Astrocyte (in vitro differentiated cells and primary cell): ENCODE measurements around the gene GPR34. TPM values are rescaled to one million over a fixed set of nuclear protein-coding genes. Genes with fewer than 3 reads are reported as not detected.

Experiments used
- DNase-seq: peaks from one replicate; pipeline ENCODE4 v3.0.0-alpha.2; 2010; ENCODE audit warnings: low read depth
- FAIRE-seq: peaks from 2 replicates; lab custom pipeline; 2011; peaks lifted over from hg19 to GRCh38; lab: Jason Lieb, UNC
- H2AFZ ChIP-seq: 2 replicates; pipeline ENCODE4 v1.6.0; 2012; ENCODE audit warnings: low read depth, low read length, inconsistent platforms
- H3K27ac ChIP-seq: 2 replicates; pipeline ENCODE4 v1.5.1; 2011; ENCODE audit warnings: low read depth, low read length, inconsistent platforms
- H3K27me3 ChIP-seq: 2 replicates; pipeline ENCODE4 v1.6.0; 2011; ENCODE audit warnings: low read length, inconsistent platforms; ENCODE audit not compliant: insufficient read depth
- H3K36me3 ChIP-seq: 2 replicates; pipeline ENCODE4 v1.5.1; 2011; ENCODE audit warnings: low read length, inconsistent platforms; ENCODE audit not compliant: insufficient read depth
- H3K4me1 ChIP-seq: 2 replicates; pipeline ENCODE4 v1.5.1; 2011; ENCODE audit warnings: low read length, inconsistent platforms; ENCODE audit not compliant: insufficient read depth
- H3K4me2 ChIP-seq: 2 replicates; pipeline ENCODE4 v1.6.0; 2012; ENCODE audit warnings: low read length, inconsistent platforms
- H3K4me3 ChIP-seq: 2 replicates; pipeline ENCODE4 v1.5.1; 2011; ENCODE audit warnings: low read depth, mild to moderate bottlenecking, low read length, inconsistent platforms; ENCODE audit not compliant: insufficient read depth
- H3K79me2 ChIP-seq: 2 replicates; pipeline ENCODE4 v1.6.0; 2012; ENCODE audit warnings: mild to moderate bottlenecking, low read length, inconsistent platforms; ENCODE audit not compliant: insufficient read depth
- H3K9ac ChIP-seq: 2 replicates; pipeline ENCODE4 v1.6.0; 2012; ENCODE audit warnings: mild to moderate bottlenecking, low read length, inconsistent platforms
- H3K9me3 ChIP-seq: 2 replicates; pipeline ENCODE4 v1.5.1; 2012; ENCODE audit warnings: low read depth, mild to moderate bottlenecking, low read length, inconsistent platforms; ENCODE audit not compliant: insufficient read depth
- H4K20me1 ChIP-seq: 2 replicates; pipeline ENCODE4 v1.6.0; 2012; ENCODE audit warnings: low read length, inconsistent platforms; ENCODE audit not compliant: insufficient read depth
- H3K27ac Mint-ChIP-seq: one replicate; pipeline ENCODE4 v1.8.0; 2021; ENCODE audit warnings: mild to moderate bottlenecking, mixed read lengths; ENCODE audit not compliant: unreplicated experiment
- H3K27me3 Mint-ChIP-seq: one replicate; pipeline ENCODE4 v1.8.0; 2021; ENCODE audit warnings: low read depth, mixed read lengths; ENCODE audit not compliant: unreplicated experiment
- H3K36me3 Mint-ChIP-seq: one replicate; pipeline ENCODE4 v1.8.0; 2021; ENCODE audit warnings: low read depth, mixed read lengths; ENCODE audit not compliant: unreplicated experiment
- H3K4me1 Mint-ChIP-seq: one replicate; pipeline ENCODE4 v1.8.0; 2021; ENCODE audit warnings: low read depth, mixed read lengths; ENCODE audit not compliant: unreplicated experiment
- H3K4me3 Mint-ChIP-seq: one replicate; pipeline ENCODE4 v1.8.0; 2021; ENCODE audit warnings: mild to moderate bottlenecking, moderate library complexity, mixed read lengths; ENCODE audit not compliant: unreplicated experiment
- H3K9me3 Mint-ChIP-seq: one replicate; pipeline ENCODE4 v1.8.0; 2021; ENCODE audit warnings: mild to moderate bottlenecking, mixed read lengths; ENCODE audit not compliant: unreplicated experiment
- EZH2 ChIP-seq: IDR thresholded peaks from 2 replicates; pipeline ENCODE4 v1.6.1; 2012; ENCODE audit warnings: mild to moderate bottlenecking, low read length, inconsistent platforms; ENCODE audit not compliant: insufficient read depth
- total RNA-seq: library from RNA; stranded (reverse); gene quantifications from 2 replicates; pipeline ENCODE4 v1.2.1, GENCODE V29; 2021
- TF ChIP-seq, protein P1 (sequence below): IDR thresholded peaks from 2 replicates; pipeline ENCODE4 v1.5.1; 2011; ENCODE audit warnings: low read depth, mild to moderate bottlenecking, inconsistent platforms, low read length, moderate library complexity; ENCODE audit not compliant: insufficient read depth

The GPR34 gene
- total RNA-seq, 1 donor from 2014 or later, result not detected

DNA sequence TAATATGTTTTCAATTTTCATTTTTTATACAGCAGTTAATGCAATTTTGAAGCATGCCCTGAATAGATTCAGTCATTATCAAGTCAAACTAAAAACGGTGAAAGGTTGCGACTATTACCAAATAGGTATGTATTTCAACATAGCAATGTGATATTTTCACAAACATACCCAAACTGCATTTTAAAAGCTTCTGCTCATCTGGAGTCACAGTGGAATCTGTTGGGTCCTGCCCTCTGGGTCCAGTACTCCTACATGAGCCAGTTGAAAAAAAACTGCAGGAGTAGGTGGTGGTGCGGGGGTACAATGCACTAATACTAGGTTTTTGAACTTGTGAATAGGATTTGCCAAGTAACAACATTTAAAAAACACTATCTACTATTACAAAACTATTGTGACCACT, 938 bp downstream of the GPR34 start:
- H2AFZ ChIP-seq, result no peak overlapping the region
- no peak for DNase-seq
- no peaks in the 10 kb centered on the region for H3K4me1 ChIP-seq
- H3K79me2 ChIP-seq, result no peaks in the 10 kb centered on the region
- H3K4me3 ChIP-seq, result no peak overlapping the region
- no peaks in the 10 kb centered on the region for H3K27me3 Mint-ChIP-seq
- H3K27me3 ChIP-seq, result no peaks in the 10 kb centered on the region
- no peak overlapping the region for H3K4me3 Mint-ChIP-seq
- FAIRE-seq, result peak; percentile 54
- H3K27ac ChIP-seq, result no peak overlapping the region
- no peak overlapping the region for H3K4me2 ChIP-seq
- H3K9ac ChIP-seq, result no peak overlapping the region
- no peaks in the 10 kb centered on the region for H3K36me3 Mint-ChIP-seq
- H3K9me3 ChIP-seq, result no peaks in the 10 kb centered on the region
- no peak for TF ChIP-seq EZH2
- TF ChIP-seq, protein P1, sequence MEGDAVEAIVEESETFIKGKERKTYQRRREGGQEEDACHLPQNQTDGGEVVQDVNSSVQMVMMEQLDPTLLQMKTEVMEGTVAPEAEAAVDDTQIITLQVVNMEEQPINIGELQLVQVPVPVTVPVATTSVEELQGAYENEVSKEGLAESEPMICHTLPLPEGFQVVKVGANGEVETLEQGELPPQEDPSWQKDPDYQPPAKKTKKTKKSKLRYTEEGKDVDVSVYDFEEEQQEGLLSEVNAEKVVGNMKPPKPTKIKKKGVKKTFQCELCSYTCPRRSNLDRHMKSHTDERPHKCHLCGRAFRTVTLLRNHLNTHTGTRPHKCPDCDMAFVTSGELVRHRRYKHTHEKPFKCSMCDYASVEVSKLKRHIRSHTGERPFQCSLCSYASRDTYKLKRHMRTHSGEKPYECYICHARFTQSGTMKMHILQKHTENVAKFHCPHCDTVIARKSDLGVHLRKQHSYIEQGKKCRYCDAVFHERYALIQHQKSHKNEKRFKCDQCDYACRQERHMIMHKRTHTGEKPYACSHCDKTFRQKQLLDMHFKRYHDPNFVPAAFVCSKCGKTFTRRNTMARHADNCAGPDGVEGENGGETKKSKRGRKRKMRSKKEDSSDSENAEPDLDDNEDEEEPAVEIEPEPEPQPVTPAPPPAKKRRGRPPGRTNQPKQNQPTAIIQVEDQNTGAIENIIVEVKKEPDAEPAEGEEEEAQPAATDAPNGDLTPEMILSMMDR, result no peak
- H4K20me1 ChIP-seq, result no peaks in the 10 kb centered on the region
- no peaks in the 10 kb centered on the region for H3K9me3 Mint-ChIP-seq
- no peak overlapping the region for H3K27ac Mint-ChIP-seq
- H3K4me1 Mint-ChIP-seq, result no peaks in the 10 kb centered on the region
- no peaks in the 10 kb centered on the region for H3K36me3 ChIP-seq

DNA sequence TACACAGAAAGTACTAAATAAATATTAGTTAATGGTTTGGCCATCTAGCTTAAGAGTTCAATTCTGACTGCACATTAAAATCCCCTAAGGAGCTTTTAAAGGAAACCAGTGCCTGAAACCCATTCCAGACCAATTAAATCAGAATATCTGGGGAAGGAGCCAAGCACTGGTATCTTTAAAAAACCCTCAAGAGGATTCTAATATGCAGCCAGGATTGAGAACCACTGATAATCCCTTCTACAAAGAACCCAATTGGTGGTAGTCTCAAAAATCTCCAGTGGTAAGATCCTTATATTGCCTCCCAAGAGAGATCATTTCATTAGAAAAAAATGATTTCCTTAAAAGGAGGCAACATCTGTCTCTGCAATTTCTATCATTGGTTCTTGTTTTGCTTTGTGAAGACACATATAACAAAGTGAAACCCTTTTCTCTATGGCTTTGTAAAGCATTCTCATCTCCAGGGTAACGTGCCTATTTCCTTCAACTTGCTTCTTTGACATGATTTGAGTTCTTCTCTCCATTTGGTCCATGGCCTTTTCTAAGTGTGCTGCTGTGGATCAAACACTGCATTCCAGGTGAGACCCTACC, 3.5 kb downstream of the GPR34 start:
- Histone ChIP-seq H3K36me3 (no peaks in the 10 kb centered on the region), H3K27me3 (no peaks in the 10 kb centered on the region), H4K20me1 (no peaks in the 10 kb centered on the region), H3K9ac (no peak overlapping the region), H3K4me3 (no peak overlapping the region), H2AFZ (no peak overlapping the region), H3K9me3 (no peaks in the 10 kb centered on the region), H3K4me2 (no peak overlapping the region), H3K4me1 (no peaks in the 10 kb centered on the region), H3K27ac (no peak overlapping the region), H3K79me2 (no peaks in the 10 kb centered on the region)
- Mint-ChIP-seq H3K27ac (no peak overlapping the region), H3K36me3 (no peaks in the 10 kb centered on the region), H3K9me3 (no peaks in the 10 kb centered on the region), H3K4me1 (no peaks in the 10 kb centered on the region), H3K27me3 (no peaks in the 10 kb centered on the region), H3K4me3 (no peak overlapping the region)
- TF ChIP-seq, protein P1, result no peak
- no peak for TF ChIP-seq EZH2
- DNase-seq (peak; percentile 49), FAIRE-seq (peak; percentile 99)

GRCh38 chrX:41693024-41693423, 4.3 kb downstream of the GPR34 start:
- Histone ChIP-seq H3K27ac (no peak overlapping the region), H3K79me2 (no peaks in the 10 kb centered on the region), H3K36me3 (no peaks in the 10 kb centered on the region), H3K4me2 (no peak overlapping the region), H3K9ac (no peak overlapping the region), H3K4me3 (no peak overlapping the region), H3K4me1 (no peaks in the 10 kb centered on the region), H4K20me1 (no peaks in the 10 kb centered on the region), H2AFZ (no peak overlapping the region), H3K27me3 (no peaks in the 10 kb centered on the region), H3K9me3 (no peaks in the 10 kb centered on the region)
- no peaks in the 10 kb centered on the region for H3K4me1 Mint-ChIP-seq
- H3K36me3 Mint-ChIP-seq, result no peaks in the 10 kb centered on the region
- no peak for DNase-seq
- TF ChIP-seq, protein P1, result no peak
- TF ChIP-seq EZH2, result no peak
- H3K27ac Mint-ChIP-seq, result no peak overlapping the region
- H3K9me3 Mint-ChIP-seq, result no peaks in the 10 kb centered on the region
- no peaks in the 10 kb centered on the region for H3K27me3 Mint-ChIP-seq
- no peak for FAIRE-seq
- H3K4me3 Mint-ChIP-seq, result no peak overlapping the region
